ENCODE results near the gene RBMS3. TPM values are rescaled to one million over a fixed set of nuclear protein-coding genes. Genes with fewer than 3 reads are reported as not detected.
A peak's percentile ranks its signal among the peaks of the same experiment; 100 is the strongest.

RBMS3 gene
- total RNA-seq, 1 donor = 81.1 TPM

DNA sequence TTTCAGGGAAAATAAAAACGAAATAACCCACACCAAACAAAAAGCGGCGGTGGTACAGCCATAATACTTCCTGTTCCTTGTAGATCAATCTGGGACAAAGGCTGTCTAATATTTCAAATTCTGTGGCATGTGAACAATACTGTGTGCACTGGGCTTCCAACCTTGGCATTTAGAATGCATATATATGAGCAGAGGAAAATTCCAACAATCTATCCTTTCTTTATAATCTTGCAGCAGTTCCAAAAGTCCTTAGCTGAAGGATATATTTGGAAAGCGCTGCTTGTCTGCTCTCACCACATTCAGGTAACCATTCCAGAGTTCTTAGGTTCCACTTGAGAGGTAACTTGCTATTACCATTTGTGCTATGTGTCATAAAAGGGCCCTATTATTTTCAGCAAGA, 231.8 kb downstream of the RBMS3 start:
- no peaks in the 10 kb centered on the region for H3K36me3 ChIP-seq (ENCODE audit: insufficient read depth, low read length)
- no peaks in the 10 kb centered on the region for H3K27me3 ChIP-seq (ENCODE audit: insufficient read depth, low read length)
- no peak for DNase-seq (ENCODE audit: insufficient read length, low spot score, missing footprints)
- H4K20me1 ChIP-seq (ENCODE audit: insufficient read depth, low read length) = peaks cover 2% of the 10 kb centered on the region
- H2AFZ ChIP-seq (ENCODE audit: low read length) = no peak overlapping the region
- H3K79me2 ChIP-seq (ENCODE audit: insufficient read depth, low read length) = peaks cover 20% of the 10 kb centered on the region
- H3K27ac ChIP-seq (ENCODE audit: low read depth, low read length) = peak overlapping the region; percentile 21
- TF ChIP-seq, protein P1, sequence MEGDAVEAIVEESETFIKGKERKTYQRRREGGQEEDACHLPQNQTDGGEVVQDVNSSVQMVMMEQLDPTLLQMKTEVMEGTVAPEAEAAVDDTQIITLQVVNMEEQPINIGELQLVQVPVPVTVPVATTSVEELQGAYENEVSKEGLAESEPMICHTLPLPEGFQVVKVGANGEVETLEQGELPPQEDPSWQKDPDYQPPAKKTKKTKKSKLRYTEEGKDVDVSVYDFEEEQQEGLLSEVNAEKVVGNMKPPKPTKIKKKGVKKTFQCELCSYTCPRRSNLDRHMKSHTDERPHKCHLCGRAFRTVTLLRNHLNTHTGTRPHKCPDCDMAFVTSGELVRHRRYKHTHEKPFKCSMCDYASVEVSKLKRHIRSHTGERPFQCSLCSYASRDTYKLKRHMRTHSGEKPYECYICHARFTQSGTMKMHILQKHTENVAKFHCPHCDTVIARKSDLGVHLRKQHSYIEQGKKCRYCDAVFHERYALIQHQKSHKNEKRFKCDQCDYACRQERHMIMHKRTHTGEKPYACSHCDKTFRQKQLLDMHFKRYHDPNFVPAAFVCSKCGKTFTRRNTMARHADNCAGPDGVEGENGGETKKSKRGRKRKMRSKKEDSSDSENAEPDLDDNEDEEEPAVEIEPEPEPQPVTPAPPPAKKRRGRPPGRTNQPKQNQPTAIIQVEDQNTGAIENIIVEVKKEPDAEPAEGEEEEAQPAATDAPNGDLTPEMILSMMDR (IDR thresholded peaks at IDR 0.05; ENCODE audit: extremely low read depth, low read depth, low read length) = no peak
- peak overlapping the region; percentile 29 for H3K4me3 ChIP-seq (ENCODE audit: insufficient read depth, low read length)
- H3K4me1 ChIP-seq (ENCODE audit: insufficient read depth, low read length) = peaks cover 42% of the 10 kb centered on the region
- H3K9me3 ChIP-seq (ENCODE audit: low read depth, low read length) = no peaks in the 10 kb centered on the region
- peak overlapping the region; percentile 78 for H3K4me2 ChIP-seq (ENCODE audit: insufficient read depth, low read length)

DNA sequence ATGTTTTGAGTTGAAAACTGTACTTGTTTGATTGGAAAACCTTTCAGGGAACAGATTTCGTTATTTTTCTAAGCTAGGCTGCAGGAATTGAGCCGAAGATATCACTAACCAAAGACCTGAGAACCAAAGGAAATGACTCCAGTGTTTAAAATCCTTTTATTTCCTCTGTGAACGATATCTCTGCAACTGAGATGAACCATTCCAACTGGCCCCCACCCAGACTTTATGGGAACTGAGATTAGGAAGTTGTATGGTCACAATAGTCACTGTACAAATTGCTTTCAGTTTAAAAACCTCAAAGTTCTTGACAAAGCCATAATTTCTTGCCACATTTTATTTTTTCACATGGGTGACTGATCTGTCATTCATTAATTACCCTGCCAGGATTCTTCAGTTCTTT, 232.4 kb downstream of the RBMS3 start:
- H3K4me2 ChIP-seq (ENCODE audit: insufficient read depth, low read length) = peak overlapping the region; percentile 78
- peak overlapping the region; percentile 21 for H3K27ac ChIP-seq (ENCODE audit: low read depth, low read length)
- peaks cover 42% of the 10 kb centered on the region for H3K4me1 ChIP-seq (ENCODE audit: insufficient read depth, low read length)
- TF ChIP-seq, protein P1 (IDR thresholded peaks at IDR 0.05; ENCODE audit: extremely low read depth, low read depth, low read length) = no peak
- H4K20me1 ChIP-seq (ENCODE audit: insufficient read depth, low read length) = peaks cover 2% of the 10 kb centered on the region
- no peak overlapping the region for H2AFZ ChIP-seq (ENCODE audit: low read length)
- H3K27me3 ChIP-seq (ENCODE audit: insufficient read depth, low read length) = no peaks in the 10 kb centered on the region
- H3K9me3 ChIP-seq (ENCODE audit: low read depth, low read length) = no peaks in the 10 kb centered on the region
- peaks cover 20% of the 10 kb centered on the region for H3K79me2 ChIP-seq (ENCODE audit: insufficient read depth, low read length)
- no peaks in the 10 kb centered on the region for H3K36me3 ChIP-seq (ENCODE audit: insufficient read depth, low read length)
- peak overlapping the region; percentile 29 for H3K4me3 ChIP-seq (ENCODE audit: insufficient read depth, low read length)
- DNase-seq (ENCODE audit: insufficient read length, low spot score, missing footprints) = peak; percentile 41

DNA sequence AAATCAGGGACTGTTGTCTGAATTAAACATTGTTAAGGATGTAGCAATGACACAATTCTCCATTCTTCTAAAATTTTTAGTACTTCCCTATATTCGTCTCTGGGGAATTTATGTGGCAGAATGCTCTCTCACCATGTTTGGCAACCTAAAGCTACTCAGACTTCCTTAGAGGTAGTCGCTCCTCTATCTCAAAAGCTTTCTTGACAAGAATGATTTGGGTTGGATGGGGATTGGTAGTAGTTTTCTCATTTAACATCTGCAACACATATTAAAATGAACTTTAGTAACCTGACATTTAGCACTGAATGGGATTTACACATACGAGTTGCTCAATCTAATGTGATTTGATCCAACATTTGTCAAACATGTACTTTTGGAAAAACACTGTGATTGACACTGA, 233.3 kb downstream of the RBMS3 start:
- TF ChIP-seq, protein P1 (IDR thresholded peaks at IDR 0.05; ENCODE audit: extremely low read depth, low read depth, low read length) = no peak
- H3K4me2 ChIP-seq (ENCODE audit: insufficient read depth, low read length) = peak overlapping the region; percentile 78

DNA sequence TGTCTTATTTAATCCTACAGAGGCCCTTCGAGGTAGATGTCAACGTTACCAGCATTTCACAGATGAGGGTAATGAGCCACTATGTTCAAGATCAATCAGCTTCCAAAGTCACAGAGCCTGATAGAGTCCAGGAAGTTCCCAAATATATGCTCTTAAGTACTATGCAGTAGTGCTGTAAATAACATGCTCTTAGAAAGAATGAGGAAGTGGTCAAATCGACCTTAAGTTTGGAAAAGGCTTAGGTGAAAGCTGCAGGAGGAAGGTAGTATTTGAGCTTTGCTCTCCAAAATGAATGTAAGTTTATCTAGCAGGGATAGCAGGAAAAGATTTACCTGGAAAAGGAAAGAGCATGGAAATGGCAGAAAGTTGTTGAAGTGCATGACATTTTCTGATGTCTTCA, 234.0 kb downstream of the RBMS3 start:
- TF ChIP-seq, protein P1 (IDR thresholded peaks at IDR 0.05; ENCODE audit: extremely low read depth, low read depth, low read length) = no peak
- H2AFZ ChIP-seq (ENCODE audit: low read length) = no peak overlapping the region
- H3K27me3 ChIP-seq (ENCODE audit: insufficient read depth, low read length) = no peaks in the 10 kb centered on the region
- peaks cover 11% of the 10 kb centered on the region for H3K79me2 ChIP-seq (ENCODE audit: insufficient read depth, low read length)
- H3K4me3 ChIP-seq (ENCODE audit: insufficient read depth, low read length) = no peak overlapping the region
- H3K4me1 ChIP-seq (ENCODE audit: insufficient read depth, low read length) = peaks cover 42% of the 10 kb centered on the region
- no peaks in the 10 kb centered on the region for H3K36me3 ChIP-seq (ENCODE audit: insufficient read depth, low read length)
- H4K20me1 ChIP-seq (ENCODE audit: insufficient read depth, low read length) = peaks cover 2% of the 10 kb centered on the region
- no peak for DNase-seq (ENCODE audit: insufficient read length, low spot score, missing footprints)
- peak overlapping the region; percentile 19 for H3K4me2 ChIP-seq (ENCODE audit: insufficient read depth, low read length)
- peak overlapping the region; percentile 35 for H3K27ac ChIP-seq (ENCODE audit: low read depth, low read length)
- H3K9me3 ChIP-seq (ENCODE audit: low read depth, low read length) = no peaks in the 10 kb centered on the region

More for the DNA sequence above, 233.3 kb downstream of the RBMS3 start:
- Histone ChIP-seq H2AFZ (ENCODE audit: low read length) (no peak overlapping the region), H3K4me3 (ENCODE audit: insufficient read depth, low read length) (no peak overlapping the region), H3K79me2 (ENCODE audit: insufficient read depth, low read length) (peaks cover 18% of the 10 kb centered on the region), H3K27me3 (ENCODE audit: insufficient read depth, low read length) (no peaks in the 10 kb centered on the region), H3K4me1 (ENCODE audit: insufficient read depth, low read length) (peaks cover 42% of the 10 kb centered on the region), H3K9me3 (ENCODE audit: low read depth, low read length) (no peaks in the 10 kb centered on the region), H3K36me3 (ENCODE audit: insufficient read depth, low read length) (no peaks in the 10 kb centered on the region), H3K27ac (ENCODE audit: low read depth, low read length) (peak overlapping the region; percentile 21), H4K20me1 (ENCODE audit: insufficient read depth, low read length) (peaks cover 2% of the 10 kb centered on the region)
- no peak for DNase-seq (ENCODE audit: insufficient read length, low spot score, missing footprints)

All from osteoblast (primary cell).